Measurements from ENCODE around the gene IQCH. TPM values are rescaled to one million over a fixed set of nuclear protein-coding genes. Genes with fewer than 3 reads are reported as not detected.

IQCH gene
- total RNA-seq, 1 experiment from 2014 or later = 1.1 TPM

- WGBS (ENCODE audit: extremely low coverage, insufficient read length, low lambda C conversion rate) = no CpG with 5 or more reads among the region's 1 CpG
These were observed 77.1 kb downstream of the IQCH start for GRCh38 chr15:67331676-67332075.

More at GRCh38 chr15:67331676-67332075, 77.1 kb downstream of the IQCH start:
- H3K27me3 Mint-ChIP-seq (ENCODE audit: low read depth) = no peaks in the 10 kb centered on the region
- no peak for DNase-seq
- no peak overlapping the region for H4K5ac ChIP-seq (ENCODE audit: insufficient read length, low read depth, low read length)
- no peak overlapping the region for H3K27ac Mint-ChIP-seq
- H2BK5ac ChIP-seq (ENCODE audit: insufficient read length, low read length) = no peak overlapping the region
- H2AK5ac ChIP-seq (ENCODE audit: insufficient read length, low read length) = no peak overlapping the region
- H3K79me1 ChIP-seq (ENCODE audit: insufficient read depth, low read depth, low read length, poor library complexity, severe bottlenecking) = no peaks in the 10 kb centered on the region
- no peaks in the 10 kb centered on the region for H3K4me1 ChIP-seq (ENCODE audit: insufficient read depth, low read length)
- no peak overlapping the region for H3T11ph ChIP-seq (ENCODE audit: low read length)
- no peak overlapping the region for H2AFZ ChIP-seq (ENCODE audit: low read length)
- no peak overlapping the region for H3K4me3 Mint-ChIP-seq
- no peak overlapping the region for H3K18ac ChIP-seq (ENCODE audit: insufficient read length, low read depth, low read length)
- no peak overlapping the region for H3K27ac ChIP-seq (ENCODE audit: insufficient read length, low read depth, low read length)
- no peak overlapping the region for H2BK20ac ChIP-seq (ENCODE audit: low read depth, low read length, poor library complexity, severe bottlenecking)
- H3K9me3 Mint-ChIP-seq = peaks cover 4 to 7% of the 10 kb centered on the region in 2 experiments
- no peak for TF ChIP-seq CTCF (conservative IDR thresholded peaks at IDR 0.05)
- H2BK120ac ChIP-seq (ENCODE audit: low read depth, low read length, poor library complexity, severe bottlenecking) = no peak overlapping the region
- H3K79me2 ChIP-seq (ENCODE audit: insufficient read depth, low read length) = no peaks in the 10 kb centered on the region
- no peaks in the 10 kb centered on the region for H4K20me1 ChIP-seq (ENCODE audit: control insufficient read depth, insufficient read depth, insufficient read length)
- H4K8ac ChIP-seq (replicated peaks; ENCODE audit: insufficient read length, low read depth, low read length) = no peak overlapping the region
- no peak overlapping the region for H3K4ac ChIP-seq (ENCODE audit: low read depth, low read length)
- H3K23me2 ChIP-seq (ENCODE audit: insufficient read length, low read depth, low read length, poor library complexity, severe bottlenecking) = no peaks in the 10 kb centered on the region
- H3K23ac ChIP-seq (ENCODE audit: insufficient read length, low read depth, low read length) = no peak overlapping the region
- H3K4me1 Mint-ChIP-seq = no peaks in the 10 kb centered on the region
- H3K9ac ChIP-seq (ENCODE audit: extremely low read depth, insufficient read length, low read length) = no peak overlapping the region
- H3K9me3 ChIP-seq (ENCODE audit: control insufficient read depth, low read depth, low read length) = no peaks in the 10 kb centered on the region
- H3K36me3 Mint-ChIP-seq (ENCODE audit: insufficient read depth in 1 of 3, low read depth in 3 of 3) = peaks cover 0 to 6% (median 0%) of the 10 kb centered on the region in 3 experiments; a peak in 2 of 7 replicates
- no peaks in the 10 kb centered on the region for H3K27me3 ChIP-seq (ENCODE audit: insufficient read depth, low read length)
- no peak overlapping the region for H3K56ac ChIP-seq (ENCODE audit: insufficient read length, low read depth, low read length)
- H2BK15ac ChIP-seq (ENCODE audit: low read depth, low read length) = no peak overlapping the region
- H3K14ac ChIP-seq (ENCODE audit: insufficient read depth, low read length) = no peak overlapping the region
- H3K4me2 ChIP-seq (ENCODE audit: insufficient read depth, insufficient read length, low read length) = no peak overlapping the region
- H2BK12ac ChIP-seq (ENCODE audit: insufficient read length, low read depth, low read length) = no peak overlapping the region
- H4K91ac ChIP-seq (ENCODE audit: insufficient read length, low read depth, low read length) = no peak overlapping the region

Data from H9 (cell line).